OCI-LY1 (cell line): ENCODE measurements around the gene PCIF1.
"Not testable (repeated sequence)": the region's sequence is repeated elsewhere in the genome, so short reads cannot be mapped to it uniquely, and the experiment has no call there.

Experiments used
- H2AFZ ChIP-seq: fragments of 200-600 bp; sonication (generic), shearing (Covaris generic); 2 replicates; pipeline ENCODE4 v1.6.0; 2014; ENCODE audit warnings: antibody characterized with exemption, mild to moderate bottlenecking, low read length
- H3F3A ChIP-seq: fragments of 200-600 bp; sonication (generic), shearing (Covaris generic); 2 replicates; pipeline ENCODE4 v1.6.0; 2014; ENCODE audit warnings: mild to moderate bottlenecking, antibody characterized with exemption, low read length, moderate library complexity; ENCODE audit not compliant: insufficient read depth
- H3K27ac ChIP-seq: fragments of 200-600 bp; sonication (generic); 2 replicates; pipeline ENCODE4 v1.5.1; 2014; ENCODE audit warnings: low read length, mixed run types, mild to moderate bottlenecking, low read depth; ENCODE audit not compliant: poor library complexity, severe bottlenecking
- H3K27me3 ChIP-seq: fragments of 200-600 bp; sonication (generic); 2 replicates; pipeline ENCODE4 v1.6.0; 2014; ENCODE audit warnings: antibody characterized with exemption, mild to moderate bottlenecking, low read length, moderate library complexity; ENCODE audit not compliant: insufficient read depth
- H3K36me3 ChIP-seq: fragments of 200-600 bp; sonication (generic); 2 replicates; pipeline ENCODE4 v1.6.1; 2014; ENCODE audit warnings: mild to moderate bottlenecking, antibody characterized with exemption, low read length, moderate library complexity, mixed read lengths; ENCODE audit not compliant: insufficient read depth
- H3K4me1 ChIP-seq: fragments of 200-600 bp; sonication (generic); 2 replicates; pipeline ENCODE4 v1.5.1; 2014; ENCODE audit warnings: mild to moderate bottlenecking, low read length, moderate library complexity; ENCODE audit not compliant: insufficient read depth, severe bottlenecking
- H3K4me2 ChIP-seq: fragments of 200-600 bp; sonication (generic), shearing (Covaris generic); 2 replicates; pipeline ENCODE4 v1.6.1; 2014; ENCODE audit warnings: low read length
- H3K4me3 ChIP-seq: fragments of 200-600 bp; sonication (generic); 2 replicates; pipeline ENCODE4 v1.5.1; 2014; ENCODE audit warnings: low read length, low read depth, mild to moderate bottlenecking, mixed read lengths; ENCODE audit not compliant: poor library complexity, severe bottlenecking
- H3K79me2 ChIP-seq: fragments of 200-600 bp; shearing (Covaris generic); 2 replicates; pipeline ENCODE4 v1.6.1; 2016; ENCODE audit warnings: mixed run types, low read length, mixed read lengths; ENCODE audit not compliant: insufficient read depth
- H3K9ac ChIP-seq: fragments of 200-600 bp; sonication (generic), shearing (Covaris generic); 2 replicates; pipeline ENCODE4 v1.6.1; 2014; ENCODE audit warnings: mild to moderate bottlenecking, low read length, mixed read lengths
- H3K9me2 ChIP-seq: fragments of 200-600 bp; sonication (generic), shearing (Covaris generic); 2 replicates; pipeline ENCODE4 v1.6.1; 2014; ENCODE audit warnings: low read depth, mild to moderate bottlenecking, low read length, mixed read lengths
- H3K9me3 ChIP-seq: fragments of 200-600 bp; shearing (Covaris generic); 2 replicates; pipeline ENCODE4 v1.6.1; 2014; ENCODE audit warnings: low read length, mixed read lengths
- H4K20me1 ChIP-seq: fragments of 200-600 bp; sonication (generic), shearing (Covaris generic); 2 replicates; pipeline ENCODE4 v1.6.0; 2016; ENCODE audit warnings: mild to moderate bottlenecking, low read length; ENCODE audit not compliant: insufficient read depth
- CTCF ChIP-seq: fragments of 200-600 bp; sonication (generic), shearing (Covaris generic); IDR thresholded peaks from 2 replicates; pipeline ENCODE4 v1.5.1; 2017; ENCODE audit warnings: mild to moderate bottlenecking, antibody characterized with exemption, low read length, moderate library complexity, mixed read lengths
- EZH2 ChIP-seq: fragments of 200-600 bp; sonication (generic), shearing (Covaris generic); IDR thresholded peaks from 2 replicates; pipeline ENCODE4 v1.8.0; 2017; ENCODE audit warnings: borderline replicate concordance, mixed run types, mild to moderate bottlenecking, antibody characterized with exemption, low read length, moderate library complexity, mixed read lengths

The PCIF1 gene

GRCh38 chr20:45953672-45954071 lies 19.2 kb downstream of the PCIF1 start:
- H2AFZ ChIP-seq: no peak overlapping the region
- H3K4me1 ChIP-seq: no peaks in the 10 kb centered on the region
- no peaks in the 10 kb centered on the region for H3K9me3 ChIP-seq
- no peak overlapping the region for H3K4me2 ChIP-seq
- H3F3A ChIP-seq: no peaks in the 10 kb centered on the region
- no peak overlapping the region for H3K4me3 ChIP-seq
- TF ChIP-seq CTCF (no peak), EZH2 (no peak)
- peaks cover 84% of the 10 kb centered on the region for H3K36me3 ChIP-seq
- no peaks in the 10 kb centered on the region for H3K27me3 ChIP-seq
- H3K79me2 ChIP-seq: no peaks in the 10 kb centered on the region
- H3K9me2 ChIP-seq: no peaks in the 10 kb centered on the region
- no peak overlapping the region for H3K27ac ChIP-seq
- H4K20me1 ChIP-seq: no peaks in the 10 kb centered on the region
- no peak overlapping the region for H3K9ac ChIP-seq

GRCh38 chr20:45956326-45956725 lies 21.8 kb downstream of the PCIF1 start:
- H3K4me2 ChIP-seq, H3K9ac ChIP-seq, H3K9me3 ChIP-seq, H2AFZ ChIP-seq, H3K9me2 ChIP-seq, H3K4me3 ChIP-seq, H3K27ac ChIP-seq, H3K4me1 ChIP-seq, H3F3A ChIP-seq, H3K27me3 ChIP-seq, H4K20me1 ChIP-seq, H3K79me2 ChIP-seq: not testable (repeated sequence)
- H3K36me3 ChIP-seq: peaks cover 86% of the 10 kb centered on the region

- no peak overlapping the region for H3K27ac ChIP-seq
Observed at GRCh38 chr20:45957021-45957941, 22.8 kb downstream of the PCIF1 start.

More at GRCh38 chr20:45957021-45957941, 22.8 kb downstream of the PCIF1 start:
- Histone ChIP-seq H3K9me2 (no peaks in the 10 kb centered on the region), H3K9ac (no peak overlapping the region), H3K4me2 (no peak overlapping the region), H3K27me3 (no peaks in the 10 kb centered on the region), H3K4me3 (no peak overlapping the region), H3F3A (no peaks in the 10 kb centered on the region), H3K79me2 (no peaks in the 10 kb centered on the region), H3K9me3 (no peaks in the 10 kb centered on the region), H2AFZ (no peak overlapping the region), H4K20me1 (no peaks in the 10 kb centered on the region), H3K4me1 (no peaks in the 10 kb centered on the region), H3K36me3 (peaks cover 86% of the 10 kb centered on the region)
- TF ChIP-seq EZH2 (no peak), CTCF (no peak)
